K562 (cell line): ENCODE measurements around the gene SCAPER. TPM values are rescaled to one million over a fixed set of nuclear protein-coding genes. Genes with fewer than 3 reads are reported as not detected.
A peak's percentile ranks its signal among the peaks of the same experiment; 100 is the strongest.

Source experiments
- ATAC-seq: fragments of 200-7000 bp; cut with Tn5 transposase; 3 replicates; pipeline ENCODE4 v1.9.1; 2020; ENCODE audit warnings: moderate library complexity
- BruUV-seq: library from RNA; stranded (reverse); fragments of 400-500 nt; replicated peaks from 2 replicates; lab custom pipeline; 2021; lab: Mats Ljungman, UMichigan
- CTCF ChIA-PET: fragments of 300-600 bp; formaldehyde crosslinking; extraction: SDS; loops from one replicate; lab custom pipeline; 2021; ENCODE audit warnings: low intra/inter-chr PET ratio; lab: Yijun Ruan, JAX
- POLR2A ChIA-PET: fragments of 300-600, 350-650 bp; sonication (Branson Sonifier 250); formaldehyde crosslinking; extraction: SDS; loops from one replicate; lab custom pipeline; 2021; ENCODE audit warnings: antibody characterized with exemption, inconsistent platforms; lab: Yijun Ruan, JAX
- DNase-seq, 4 experiments: peaks; one replicate each; pipeline versions ENCODE4 v3.0.0 to v3.0.0-alpha.2; 2011 to 2018; ENCODE audit warnings: low spot score in 3 of 4, mixed read lengths in 3 of 4; ENCODE audit errors: extremely low read depth in 1 of 4
- FAIRE-seq: peaks from 2 replicates; lab custom pipeline; 2011; peaks lifted over from hg19 to GRCh38; lab: Jason Lieb, UNC
- H2AFZ ChIP-seq: 2 replicates; pipeline ENCODE4 v1.6.0; 2011; ENCODE audit warnings: low read depth, low read length, control low read depth, inconsistent platforms
- H3K27ac ChIP-seq: fragments of 200-600 bp; 3 replicates; pipeline ENCODE4 v1.8.0; 2011; ENCODE audit warnings: low read depth, mild to moderate bottlenecking, control low read depth, inconsistent platforms, low read length, moderate library complexity, mixed read lengths; ENCODE audit errors: extremely low read depth
- H3K27me3 ChIP-seq, 2 experiments: fragments of 300-600 bp in 1 of 2; 2 replicates in 1 of 2; 3 replicates in 1 of 2; pipeline versions ENCODE4 v1.6.0 to v1.8.0; 2011; ENCODE audit warnings: inconsistent platforms in 2 of 2, low read length in 2 of 2, mild to moderate bottlenecking in 1 of 2, mixed read lengths in 1 of 2, moderate library complexity in 1 of 2; ENCODE audit not compliant: control insufficient read depth in 2 of 2, insufficient read depth in 2 of 2
- H3K36me3 ChIP-seq: fragments of 300-600 bp; 3 replicates; pipeline ENCODE4 v1.8.0; 2011; ENCODE audit warnings: mild to moderate bottlenecking, low read length, inconsistent platforms; ENCODE audit not compliant: control insufficient read depth, insufficient read depth
- H3K4me1 ChIP-seq, 2 experiments: fragments of 200-600 bp in 1 of 2; replicated peaks in 1 of 2; 2 replicates in 1 of 2; 3 replicates in 1 of 2; pipeline versions ENCODE4 v1.5.1 to v1.8.0; 2011; ENCODE audit warnings: inconsistent platforms in 2 of 2, low read length in 2 of 2, mild to moderate bottlenecking in 1 of 2, mixed read lengths in 1 of 2, moderate library complexity in 1 of 2; ENCODE audit not compliant: control insufficient read depth in 2 of 2, insufficient read depth in 2 of 2
- H3K4me2 ChIP-seq: 2 replicates; pipeline ENCODE4 v1.6.1; 2011; ENCODE audit warnings: low read length, control low read depth, inconsistent platforms, mixed read lengths; ENCODE audit not compliant: insufficient read depth
- H3K4me3 ChIP-seq: fragments of 200-600 bp; sonication (generic), shearing (Covaris generic); 2 replicates; pipeline ENCODE4 v1.5.1; 2016; ENCODE audit warnings: control low read depth, inconsistent platforms
- H3K79me2 ChIP-seq: fragments of 200-600 bp; 3 replicates; pipeline ENCODE4 v1.8.0; 2011; ENCODE audit warnings: low read length, inconsistent platforms; ENCODE audit not compliant: control insufficient read depth, insufficient read depth
- H3K9ac ChIP-seq, 2 experiments: 2 replicates each; pipeline versions ENCODE4 v1.6.0 to v1.6.1; 2011; ENCODE audit warnings: low read depth in 2 of 2, low read length in 2 of 2, control low read depth in 1 of 2, inconsistent platforms in 1 of 2, mild to moderate bottlenecking in 1 of 2, mixed read lengths in 1 of 2; ENCODE audit not compliant: insufficient read depth in 1 of 2
- H3K9me1 ChIP-seq: one replicate; pipeline ENCODE4 v1.6.0; 2011; ENCODE audit warnings: inconsistent platforms, mild to moderate bottlenecking, low read length, moderate library complexity; ENCODE audit not compliant: control insufficient read depth, insufficient read depth
- H3K9me3 ChIP-seq: replicated peaks from 2 replicates; pipeline ENCODE4 v1.5.1; 2011; ENCODE audit warnings: low read depth, low read length, inconsistent platforms; ENCODE audit not compliant: control insufficient read depth, insufficient read depth
- H4K20me1 ChIP-seq: replicated peaks from 2 replicates; pipeline ENCODE4 v1.6.1; 2011; ENCODE audit warnings: low read length, inconsistent platforms, mixed read lengths; ENCODE audit not compliant: control insufficient read depth, insufficient read depth
- CHCHD3 ChIP-seq: fragments of 250-450 bp; sonication (Bioruptor Pico); IDR thresholded peaks from 2 replicates; pipeline ENCODE4 v2.1.2; 2022; ENCODE audit warnings: mild to moderate bottlenecking
- GATAD2B ChIP-seq: fragments of 450-650 bp; IDR thresholded peaks from 2 replicates; pipeline ENCODE4 v1.6.1; 2017; ENCODE audit warnings: mild to moderate bottlenecking, borderline replicate concordance
- HMBOX1 ChIP-seq: sonication (generic); IDR thresholded peaks from 2 replicates; pipeline ENCODE4 v1.6.1; 2016
- HMG20B ChIP-seq: fragments of 250-450 bp; sonication (Bioruptor Pico); IDR thresholded peaks from 2 replicates; pipeline ENCODE4 v1.5.0; 2021; ENCODE audit warnings: mild to moderate bottlenecking
- MTA1 ChIP-seq: fragments of 450-650 bp; IDR thresholded peaks from 2 replicates; pipeline ENCODE4 v1.6.1; 2017; ENCODE audit warnings: borderline replicate concordance
- U2AF1 ChIP-seq: fragments of 200-400 bp; formaldehyde crosslinking; optimal IDR thresholded peaks from 2 replicates; pipeline ENCODE3; 2017; ENCODE audit warnings: mild to moderate bottlenecking, low read depth, low read length, moderate library complexity
- ZNF75A ChIP-seq: fragments of 450-650 bp; formaldehyde crosslinking; IDR thresholded peaks from 2 replicates; pipeline ENCODE4 v1.4.0; 2020; ENCODE audit warnings: mild to moderate bottlenecking
- WGBS: fragments of 100-300 bp; shearing (Covaris generic); methylation state at CpG from one replicate; pipeline ENCODE4 v1.1.6; 2016; ENCODE audit warnings: low coverage, mixed read lengths; ENCODE audit not compliant: insufficient coverage; ENCODE audit errors: missing lambda C conversion rate; 5-methylcytosine and 5-hydroxymethylcytosine counted together
- in situ Hi-C: fragments of 300-500 bp; cut with MboI; formaldehyde crosslinking; loops from 4 replicates; pipeline ENCODE4 v1.15.0; 2018; ENCODE audit warnings: inconsistent platforms, mixed read lengths
- intact Hi-C: fragments of 100-400 bp; cut with micrococcal nuclease; formaldehyde crosslinking; loops from 2 replicates; pipeline ENCODE4 v1.14.2; 2022
- polyA plus RNA-seq, 8 experiments: library from polyadenylated mRNA; depleted of rRNA in 4 of 8; stranded (reverse) in 5 of 8; unstranded in 3 of 8; fragments of >200 nt; fragmentation: Nextera tagmentation in 2 of 8; fragmentation: Illumina TruSeq in 1 of 8; extraction: Ambion mirVana in 2 of 8; extraction: Trizol in 1 of 8; gene quantifications; 2 replicates each; pipeline versions ENCODE4 v1.2.1 to v1.2.3, GENCODE V29; 2011 to 2014; ENCODE audit warnings: inconsistent platforms in 1 of 8, missing spikeins in 1 of 8
- total RNA-seq, 7 experiments: library from RNA; depleted of rRNA in 6 of 7; stranded (reverse); fragments of >200 nt in 6 of 7; fragmentation: Illumina TruSeq in 2 of 7; extraction: Trizol in 2 of 7; gene quantifications; 2 replicates each; pipeline versions ENCODE4 v1.2.1 to v1.2.3, GENCODE V29; 2011 to 2021; ENCODE audit warnings: low replicate concordance in 1 of 7
- TF ChIP-seq, protein P1 (sequence below): fragments of 450-650 bp; formaldehyde crosslinking; IDR thresholded peaks from 2 replicates; pipeline ENCODE4 v1.4.0; 2020; ENCODE audit warnings: mild to moderate bottlenecking, mixed read lengths
- TF ChIP-seq, protein P2 (sequence below): fragments of 450-650 bp; conservative IDR thresholded peaks from 2 replicates; pipeline ENCODE4 v1.6.1; 2016; ENCODE audit warnings: missing genetic modification characterization, low read depth, mild to moderate bottlenecking, missing compliant biosample characterization, moderate library complexity
- TF ChIP-seq, protein P3 (sequence below): fragments of 250-450 bp; sonication (Bioruptor Pico); IDR thresholded peaks from 2 replicates; pipeline ENCODE4 v1.8.0; 2021; ENCODE audit warnings: moderate library complexity, mild to moderate bottlenecking, inconsistent platforms

The SCAPER gene
- total and polyA plus RNA-seq, 9 of the 15 experiments (the other 6 are each of a cell fraction or from before 2014, with no cell fraction given) = 1.3 to 5.7 (median 3.2) TPM

DNA sequence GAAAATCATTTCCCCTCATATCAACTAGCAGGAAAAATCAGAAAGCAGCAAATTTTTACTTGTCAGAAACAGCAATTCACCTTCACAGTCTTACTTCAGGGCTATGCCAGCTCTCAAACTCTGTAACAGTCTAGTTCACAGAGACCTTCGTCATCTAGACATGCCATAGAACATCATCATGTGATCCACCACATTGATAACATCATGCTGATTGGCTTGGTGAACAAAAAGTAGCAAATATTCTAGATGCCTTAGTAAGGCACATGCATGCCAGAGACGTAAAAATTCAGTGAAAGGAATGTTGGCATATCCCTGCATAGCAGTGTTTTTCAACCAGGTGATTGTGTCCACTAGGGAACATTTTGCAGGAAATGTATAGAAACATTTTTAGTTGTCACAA, 8.6 kb upstream of the SCAPER start:
- DNase-seq (no peak), FAIRE-seq (no peak)
- TF ChIP-seq, protein P1, sequence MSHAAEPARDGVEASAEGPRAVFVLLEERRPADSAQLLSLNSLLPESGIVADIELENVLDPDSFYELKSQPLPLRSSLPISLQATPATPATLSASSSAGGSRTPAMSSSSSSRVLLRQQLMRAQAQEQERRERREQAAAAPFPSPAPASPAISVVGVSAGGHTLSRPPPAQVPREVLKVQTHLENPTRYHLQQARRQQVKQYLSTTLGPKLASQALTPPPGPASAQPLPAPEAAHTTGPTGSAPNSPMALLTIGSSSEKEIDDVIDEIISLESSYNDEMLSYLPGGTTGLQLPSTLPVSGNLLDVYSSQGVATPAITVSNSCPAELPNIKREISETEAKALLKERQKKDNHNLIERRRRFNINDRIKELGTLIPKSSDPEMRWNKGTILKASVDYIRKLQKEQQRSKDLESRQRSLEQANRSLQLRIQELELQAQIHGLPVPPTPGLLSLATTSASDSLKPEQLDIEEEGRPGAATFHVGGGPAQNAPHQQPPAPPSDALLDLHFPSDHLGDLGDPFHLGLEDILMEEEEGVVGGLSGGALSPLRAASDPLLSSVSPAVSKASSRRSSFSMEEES (CRISPR knock-in tag) = peak; percentile 31; the same call in 1 of the 2 replicates
- TF ChIP-seq GATAD2B = no peak
- TF ChIP-seq, all 486 proteins: peak for 1
- Histone ChIP-seq H3K4me1 (peaks cover 0 to 4% of the 10 kb centered on the region in 2 experiments; a peak in 1 of 5 replicates), H2AFZ (no peak overlapping the region), H3K9me3 (no peaks in the 10 kb centered on the region), H3K27ac (no peak overlapping the region), H3K9me1 (no peaks in the 10 kb centered on the region), H3K4me3 (no peak overlapping the region), H3K36me3 (no peaks in the 10 kb centered on the region), H3K27me3 (peaks cover 25 to 34% of the 10 kb centered on the region in 2 experiments), H3K79me2 (no peaks in the 10 kb centered on the region), H3K9ac (no peak overlapping the region), H4K20me1 (no peaks in the 10 kb centered on the region), H3K4me2 (no peak overlapping the region)
- WGBS = 0% methylated on average over 2 of the region's 2 CpGs
- POLR2A ChIA-PET = no interaction called here
- ATAC-seq = no peak
- CTCF ChIA-PET = no interaction called here
- intact Hi-C loops = no loop called here
- in situ Hi-C loops = no loop called here
- BruUV-seq = no TSS peak

GRCh38 chr15:76912430-76912829, 7.3 kb upstream of the SCAPER start:
- no TSS peak for BruUV-seq
- TF ChIP-seq, protein P2, sequence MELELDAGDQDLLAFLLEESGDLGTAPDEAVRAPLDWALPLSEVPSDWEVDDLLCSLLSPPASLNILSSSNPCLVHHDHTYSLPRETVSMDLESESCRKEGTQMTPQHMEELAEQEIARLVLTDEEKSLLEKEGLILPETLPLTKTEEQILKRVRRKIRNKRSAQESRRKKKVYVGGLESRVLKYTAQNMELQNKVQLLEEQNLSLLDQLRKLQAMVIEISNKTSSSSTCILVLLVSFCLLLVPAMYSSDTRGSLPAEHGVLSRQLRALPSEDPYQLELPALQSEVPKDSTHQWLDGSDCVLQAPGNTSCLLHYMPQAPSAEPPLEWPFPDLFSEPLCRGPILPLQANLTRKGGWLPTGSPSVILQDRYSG (tag) = no peak
- no peak for TF ChIP-seq MTA1
- no peak for TF ChIP-seq CHCHD3
- TF ChIP-seq U2AF1 = no peak
- TF ChIP-seq HMBOX1 = no peak
- TF ChIP-seq ZNF75A (CRISPR knock-in tag) = no peak
- no peak for TF ChIP-seq HMG20B (CRISPR knock-in tag)
- TF ChIP-seq, protein P3, sequence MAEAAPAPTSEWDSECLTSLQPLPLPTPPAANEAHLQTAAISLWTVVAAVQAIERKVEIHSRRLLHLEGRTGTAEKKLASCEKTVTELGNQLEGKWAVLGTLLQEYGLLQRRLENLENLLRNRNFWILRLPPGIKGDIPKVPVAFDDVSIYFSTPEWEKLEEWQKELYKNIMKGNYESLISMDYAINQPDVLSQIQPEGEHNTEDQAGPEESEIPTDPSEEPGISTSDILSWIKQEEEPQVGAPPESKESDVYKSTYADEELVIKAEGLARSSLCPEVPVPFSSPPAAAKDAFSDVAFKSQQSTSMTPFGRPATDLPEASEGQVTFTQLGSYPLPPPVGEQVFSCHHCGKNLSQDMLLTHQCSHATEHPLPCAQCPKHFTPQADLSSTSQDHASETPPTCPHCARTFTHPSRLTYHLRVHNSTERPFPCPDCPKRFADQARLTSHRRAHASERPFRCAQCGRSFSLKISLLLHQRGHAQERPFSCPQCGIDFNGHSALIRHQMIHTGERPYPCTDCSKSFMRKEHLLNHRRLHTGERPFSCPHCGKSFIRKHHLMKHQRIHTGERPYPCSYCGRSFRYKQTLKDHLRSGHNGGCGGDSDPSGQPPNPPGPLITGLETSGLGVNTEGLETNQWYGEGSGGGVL (CRISPR knock-in tag) = no peak

More at GRCh38 chr15:76912430-76912829, 7.3 kb upstream of the SCAPER start:
- Histone ChIP-seq H3K4me1 (peaks cover 0 to 4% of the 10 kb centered on the region in 2 experiments; a peak in 1 of 5 replicates), H3K27ac (no peak overlapping the region), H4K20me1 (no peaks in the 10 kb centered on the region), H3K79me2 (no peaks in the 10 kb centered on the region), H3K9me1 (no peaks in the 10 kb centered on the region), H3K9ac (no peak overlapping the region), H3K4me3 (no peak overlapping the region), H3K36me3 (no peaks in the 10 kb centered on the region), H3K9me3 (no peaks in the 10 kb centered on the region), H2AFZ (no peak overlapping the region), H3K27me3 (peaks cover 20 to 27% of the 10 kb centered on the region in 2 experiments), H3K4me2 (no peak overlapping the region)
- CTCF ChIA-PET = no interaction called here
- 26% methylated on average over 4 of the region's 4 CpGs for WGBS
- no peak for DNase-seq
- FAIRE-seq = no peak
- no peak for ATAC-seq
- intact Hi-C loops (no loop called here), in situ Hi-C loops (no loop called here)
- POLR2A ChIA-PET = no interaction called here
